ENCODE measurements around the gene ADCY2. TPM values are rescaled to one million over a fixed set of nuclear protein-coding genes. Genes with fewer than 3 reads are reported as not detected.

The ADCY2 gene
- total RNA-seq, 1 experiment from 2014 or later: 0.34 TPM

DNA sequence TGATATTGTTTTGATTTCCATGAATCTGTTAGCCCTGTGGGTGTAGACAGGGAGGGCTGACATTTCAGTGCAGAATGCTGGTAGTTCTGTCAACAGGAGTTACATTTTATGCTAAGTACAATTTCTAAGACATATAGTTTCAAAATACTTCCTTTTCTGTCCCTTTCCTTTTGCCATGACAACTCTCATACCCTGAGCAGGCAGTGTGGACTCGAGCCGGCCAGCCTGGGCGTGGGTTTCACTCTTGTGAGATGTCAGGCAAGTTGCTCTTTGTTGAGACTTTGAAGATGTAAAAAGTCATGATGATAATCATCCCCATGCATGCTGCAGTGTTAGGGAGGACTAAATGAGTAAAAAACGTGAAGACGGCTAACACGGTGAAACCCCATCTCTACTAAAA is 257.1 kb downstream of the ADCY2 start:
- Histone ChIP-seq H3K4me3 (ENCODE audit: low read depth, low read length, poor library complexity, severe bottlenecking) (no peak overlapping the region), H3K4me1 (ENCODE audit: insufficient read depth, low read length, poor library complexity, severe bottlenecking) (no peaks in the 10 kb centered on the region), H3K27ac (ENCODE audit: low read depth, low read length, poor library complexity, severe bottlenecking) (no peak overlapping the region), H3K27me3 (replicated peaks; ENCODE audit: insufficient read depth, low read depth, low read length, poor library complexity) (no peaks in the 10 kb centered on the region), H3K36me3 (ENCODE audit: insufficient read depth, low read length, poor library complexity, severe bottlenecking) (no peaks in the 10 kb centered on the region), H3K9me3 (ENCODE audit: low read depth, low read length, poor library complexity, severe bottlenecking) (no peaks in the 10 kb centered on the region)
- no TSS peak for BruUV-seq (replicated peaks)
- DNase-seq (ENCODE audit: low spot score): no peak
- intact Hi-C loops (cut with micrococcal nuclease; ENCODE audit: unreplicated experiment): no loop called here
- POLR2A ChIA-PET (ENCODE audit: low non-redundant PET): no interaction called here
- CTCF ChIA-PET: no interaction called here
- TF ChIP-seq CTCF (conservative IDR thresholded peaks at IDR 0.05; ENCODE audit: low read depth, low read length): no peak
- no peak for TF ChIP-seq EZH2 (IDR thresholded peaks at IDR 0.05; ENCODE audit: borderline replicate concordance, low read depth, low read length, poor library complexity, severe bottlenecking)

DNA sequence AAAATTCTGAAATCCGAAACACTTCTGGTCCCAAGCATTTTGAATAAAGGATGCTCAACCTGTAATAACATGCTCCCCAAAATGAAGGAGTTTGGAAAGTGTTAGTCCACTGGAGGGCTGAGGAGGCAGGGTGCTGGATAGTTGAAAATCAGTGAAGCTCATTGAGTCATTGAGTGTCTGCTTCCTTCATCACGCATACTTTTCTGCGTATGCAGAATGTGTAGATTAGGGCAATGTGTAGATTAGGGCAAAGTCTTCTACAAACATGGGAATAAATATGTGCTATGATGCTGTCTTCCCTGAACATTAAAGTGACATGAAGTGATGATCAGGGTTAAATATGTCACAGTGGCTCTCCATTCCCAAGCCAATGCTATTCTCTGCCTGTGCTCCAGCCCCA is 261.2 kb downstream of the ADCY2 start:
- Histone ChIP-seq H3K4me1 (ENCODE audit: insufficient read depth, low read length, poor library complexity, severe bottlenecking) (no peaks in the 10 kb centered on the region), H3K27ac (ENCODE audit: low read depth, low read length, poor library complexity, severe bottlenecking) (no peak overlapping the region), H3K36me3 (ENCODE audit: insufficient read depth, low read length, poor library complexity, severe bottlenecking) (no peaks in the 10 kb centered on the region), H3K27me3 (replicated peaks; ENCODE audit: insufficient read depth, low read depth, low read length, poor library complexity) (no peaks in the 10 kb centered on the region), H3K9me3 (ENCODE audit: low read depth, low read length, poor library complexity, severe bottlenecking) (no peaks in the 10 kb centered on the region), H3K4me3 (ENCODE audit: low read depth, low read length, poor library complexity, severe bottlenecking) (no peak overlapping the region)
- no peak for TF ChIP-seq CTCF (conservative IDR thresholded peaks at IDR 0.05; ENCODE audit: low read depth, low read length)
- DNase-seq (ENCODE audit: low spot score): no peak
- intact Hi-C loops (cut with micrococcal nuclease; ENCODE audit: unreplicated experiment): no loop called here
- ChIA-PET POLR2A (ENCODE audit: low non-redundant PET) (no interaction called here), CTCF (no interaction called here)
- no TSS peak for BruUV-seq (replicated peaks)

DNA sequence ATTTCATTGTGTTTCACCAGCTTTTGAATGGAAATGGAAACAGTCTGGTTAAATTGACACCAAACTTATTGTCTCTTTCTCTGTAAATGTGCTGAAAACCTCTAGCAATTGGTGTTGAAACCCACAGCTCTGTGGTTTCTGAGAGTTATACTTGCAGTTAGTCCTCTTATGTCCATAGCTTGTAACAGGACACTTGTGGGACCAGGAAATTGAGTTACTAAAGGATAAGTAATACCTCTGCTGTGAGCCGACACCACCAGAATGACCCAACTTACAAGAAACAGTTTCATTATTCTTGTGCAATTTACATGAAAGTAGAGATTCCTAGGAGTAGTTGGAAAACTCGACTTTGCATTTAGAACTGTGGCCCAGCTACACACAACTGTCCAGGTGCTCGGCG is 263.5 kb downstream of the ADCY2 start:
- Histone ChIP-seq H3K27me3 (replicated peaks; ENCODE audit: insufficient read depth, low read depth, low read length, poor library complexity) (no peaks in the 10 kb centered on the region), H3K4me3 (ENCODE audit: low read depth, low read length, poor library complexity, severe bottlenecking) (no peak overlapping the region), H3K36me3 (ENCODE audit: insufficient read depth, low read length, poor library complexity, severe bottlenecking) (no peaks in the 10 kb centered on the region), H3K4me1 (ENCODE audit: insufficient read depth, low read length, poor library complexity, severe bottlenecking) (no peaks in the 10 kb centered on the region), H3K27ac (ENCODE audit: low read depth, low read length, poor library complexity, severe bottlenecking) (no peak overlapping the region), H3K9me3 (ENCODE audit: low read depth, low read length, poor library complexity, severe bottlenecking) (no peaks in the 10 kb centered on the region)
- no peak for TF ChIP-seq EZH2 (IDR thresholded peaks at IDR 0.05; ENCODE audit: borderline replicate concordance, low read depth, low read length, poor library complexity, severe bottlenecking)
- CTCF ChIA-PET: no interaction called here
- intact Hi-C loops (cut with micrococcal nuclease; ENCODE audit: unreplicated experiment): no loop called here
- DNase-seq (ENCODE audit: low spot score): no peak
- POLR2A ChIA-PET (ENCODE audit: low non-redundant PET): no interaction called here
- BruUV-seq (replicated peaks): no TSS peak

DNA sequence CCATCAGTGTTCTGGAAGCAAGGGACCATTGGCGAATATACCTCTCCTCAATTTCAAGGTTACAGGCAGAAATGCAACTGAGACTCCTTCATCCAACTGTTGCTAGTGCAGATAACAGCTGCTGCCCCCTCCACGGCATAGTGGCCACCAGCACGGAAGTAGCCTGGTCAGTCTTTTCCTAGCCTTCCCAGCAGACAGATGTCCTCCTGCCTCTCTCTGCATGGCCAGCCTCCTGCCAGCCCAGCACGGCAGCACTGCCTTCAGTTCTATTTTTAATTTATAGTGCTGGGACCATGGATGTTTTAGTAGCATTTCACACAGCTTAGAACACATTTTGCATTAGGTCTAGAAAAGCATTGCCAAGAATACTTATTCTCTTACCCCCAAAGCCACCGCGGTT is 266.4 kb downstream of the ADCY2 start:
- no TSS peak for BruUV-seq (replicated peaks)
- Histone ChIP-seq H3K27ac (ENCODE audit: low read depth, low read length, poor library complexity, severe bottlenecking) (no peak overlapping the region), H3K9me3 (ENCODE audit: low read depth, low read length, poor library complexity, severe bottlenecking) (no peaks in the 10 kb centered on the region), H3K27me3 (replicated peaks; ENCODE audit: insufficient read depth, low read depth, low read length, poor library complexity) (no peaks in the 10 kb centered on the region), H3K4me3 (ENCODE audit: low read depth, low read length, poor library complexity, severe bottlenecking) (no peak overlapping the region), H3K4me1 (ENCODE audit: insufficient read depth, low read length, poor library complexity, severe bottlenecking) (no peaks in the 10 kb centered on the region), H3K36me3 (ENCODE audit: insufficient read depth, low read length, poor library complexity, severe bottlenecking) (no peaks in the 10 kb centered on the region)
- CTCF ChIA-PET: no interaction called here
- POLR2A ChIA-PET (ENCODE audit: low non-redundant PET): no interaction called here
- TF ChIP-seq EZH2 (IDR thresholded peaks at IDR 0.05; ENCODE audit: borderline replicate concordance, low read depth, low read length, poor library complexity, severe bottlenecking): no peak
- no peak for TF ChIP-seq CTCF (conservative IDR thresholded peaks at IDR 0.05; ENCODE audit: low read depth, low read length)
- intact Hi-C loops (cut with micrococcal nuclease; ENCODE audit: unreplicated experiment): no loop called here
- no peak for DNase-seq (ENCODE audit: low spot score)
